TTC549 (cell line): ENCODE measurements around the gene DTX3.
"Not testable (repeated sequence)": the region's sequence is repeated elsewhere in the genome, so short reads cannot be mapped to it uniquely, and the experiment has no call there.

ENCODE experiments used
- FAIRE-seq: peaks from 2 replicates; lab custom pipeline; 2012; peaks lifted over from hg19 to GRCh38; lab: Jason Lieb, UNC

DTX3 gene

DNA sequence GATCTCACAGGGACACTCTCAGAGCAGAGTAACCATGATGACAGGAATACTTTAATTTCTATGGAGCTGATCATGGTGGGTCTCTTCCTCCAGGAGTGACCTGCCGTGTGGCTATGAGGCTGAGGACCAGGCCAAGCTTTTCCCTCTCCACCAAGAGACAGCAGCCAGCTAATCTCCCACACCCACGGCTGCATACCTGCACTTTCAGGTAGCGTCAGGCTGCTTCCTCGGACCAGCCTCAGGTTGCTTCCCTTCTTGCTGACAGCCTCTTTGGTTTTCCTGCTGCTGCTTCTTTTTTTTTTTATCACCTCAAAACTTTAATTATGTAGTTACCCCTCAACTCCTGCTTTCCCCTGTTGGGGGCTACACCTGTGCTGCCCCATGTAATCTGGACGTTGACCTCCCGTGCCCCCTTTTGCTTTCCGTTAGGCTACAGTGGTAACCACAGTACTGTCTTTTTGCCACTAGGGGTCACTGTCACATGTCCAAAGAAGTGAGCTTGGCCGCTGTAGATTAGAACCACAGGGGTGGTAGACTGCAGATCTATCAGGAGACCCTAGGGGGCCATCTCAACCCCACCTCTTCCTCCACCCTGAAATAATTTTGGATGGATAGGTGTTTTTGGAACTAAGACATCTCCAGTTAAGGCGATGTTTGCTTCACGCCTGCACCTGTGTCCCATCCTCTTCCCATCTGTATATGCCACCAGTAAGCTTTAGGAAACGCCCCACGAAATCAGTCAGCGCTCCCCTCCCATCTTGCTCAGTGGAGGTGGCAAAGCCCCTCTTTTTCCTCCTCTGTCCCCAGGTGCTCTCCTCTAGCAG, 21.4 kb upstream of the DTX3 start:
- FAIRE-seq, result no peak

DNA sequence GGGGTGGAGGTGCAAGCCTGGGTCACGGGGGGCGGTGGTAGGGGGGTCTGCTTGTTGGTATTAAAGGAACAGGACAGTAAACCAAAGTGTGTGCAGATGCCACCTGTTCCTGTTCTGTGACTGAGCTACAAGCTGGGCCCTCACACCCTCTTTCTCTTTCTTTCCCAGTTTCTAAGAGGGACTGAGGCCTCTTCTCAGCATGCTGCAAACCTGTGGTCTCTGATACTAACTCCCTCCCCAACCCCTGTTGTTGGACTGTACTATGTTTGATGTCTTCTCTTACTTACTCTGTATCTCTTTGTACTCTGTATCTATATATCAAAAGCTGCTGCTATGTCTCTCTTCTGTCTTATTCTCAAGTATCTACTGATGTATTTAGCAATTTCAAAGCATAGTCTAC, 20.6 kb upstream of the DTX3 start:
- FAIRE-seq, result no peak

DNA sequence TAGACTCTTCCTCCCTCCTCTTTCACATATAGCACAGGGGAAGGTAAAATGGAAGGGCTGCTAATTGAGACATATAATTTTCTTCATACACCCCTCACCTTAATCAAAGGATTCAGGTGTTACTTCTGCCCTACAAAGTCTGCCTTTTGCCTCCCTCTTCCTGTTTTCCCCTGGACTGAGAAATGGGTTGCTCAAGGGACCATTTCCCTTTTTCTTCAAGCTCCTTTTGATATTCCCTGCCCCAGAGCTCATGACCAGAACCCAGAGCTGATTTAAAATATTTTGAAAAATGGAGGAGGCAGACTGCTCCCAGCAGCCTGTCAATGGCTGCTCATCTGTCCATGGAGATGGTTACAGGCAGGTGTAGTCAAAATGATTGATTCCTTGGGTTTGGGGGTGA, 19.9 kb upstream of the DTX3 start:
- FAIRE-seq, result no peak

DNA sequence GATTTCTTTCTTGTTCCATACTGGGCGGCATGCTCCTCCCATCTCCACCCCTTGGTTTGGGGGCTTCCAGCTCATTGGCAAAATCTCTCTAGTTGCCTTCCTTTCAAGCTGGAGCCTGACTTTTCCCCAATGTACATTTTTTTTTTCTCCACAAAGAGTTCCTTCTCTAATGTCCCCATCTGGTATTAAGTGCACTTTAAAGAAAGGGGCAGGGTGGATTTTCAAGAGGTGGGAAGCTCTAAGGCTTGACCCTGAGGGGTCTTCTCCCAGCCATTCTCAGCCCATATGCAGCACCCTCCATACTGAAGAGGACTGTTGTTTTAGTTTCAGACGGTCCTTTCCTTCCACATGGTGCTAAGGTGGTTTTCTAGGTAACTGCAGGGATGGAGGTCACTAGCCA, 19.5 kb upstream of the DTX3 start:
- FAIRE-seq, result no peak

DNA sequence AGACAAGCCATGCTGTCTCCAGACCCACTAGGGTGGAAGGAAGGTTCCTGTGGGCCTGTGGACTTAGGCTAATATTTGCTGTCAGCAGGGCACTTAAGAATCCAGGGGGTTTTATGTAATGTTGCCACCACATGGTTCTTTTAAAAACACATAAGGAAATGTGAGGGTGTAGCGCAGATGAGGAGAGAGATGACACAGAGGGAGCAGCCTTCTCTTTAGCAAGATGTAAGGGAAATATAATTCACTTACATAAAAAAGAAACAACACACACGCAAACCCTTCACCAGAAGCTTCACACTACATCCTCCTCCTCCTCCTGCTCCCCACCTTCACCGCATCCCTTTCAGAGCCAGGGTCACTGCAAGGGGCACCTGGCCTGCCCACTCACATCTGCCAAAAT, 18.5 kb upstream of the DTX3 start:
- no peak for FAIRE-seq

DNA sequence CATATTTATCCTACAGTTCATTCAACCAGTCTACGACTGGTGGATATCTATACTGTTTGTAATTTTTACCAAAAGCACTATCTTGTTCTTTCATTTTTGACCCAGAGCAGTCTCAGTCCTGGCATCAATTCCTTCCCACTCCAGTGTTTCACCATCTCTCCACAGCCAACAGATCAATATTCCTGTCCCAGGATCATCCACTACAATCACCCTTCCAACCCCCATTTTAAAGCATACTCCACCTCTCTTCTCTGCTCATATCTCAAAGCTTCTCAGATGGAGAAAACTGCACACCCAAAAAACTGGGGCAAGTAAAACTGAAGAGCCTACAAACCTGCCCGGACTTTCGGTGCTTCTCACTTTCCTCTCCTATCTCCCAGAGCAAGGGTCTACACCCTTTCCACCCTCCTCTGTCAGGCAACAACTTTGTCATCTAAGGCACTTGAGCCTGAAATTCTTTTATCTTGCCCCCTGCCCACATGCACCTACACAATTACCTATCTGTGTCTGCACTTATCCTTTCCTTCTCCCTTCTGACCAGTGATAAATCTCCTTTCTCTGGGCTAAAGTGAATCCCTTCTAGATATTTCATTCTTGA, 17.7 kb upstream of the DTX3 start:
- FAIRE-seq, result no peak

DNA sequence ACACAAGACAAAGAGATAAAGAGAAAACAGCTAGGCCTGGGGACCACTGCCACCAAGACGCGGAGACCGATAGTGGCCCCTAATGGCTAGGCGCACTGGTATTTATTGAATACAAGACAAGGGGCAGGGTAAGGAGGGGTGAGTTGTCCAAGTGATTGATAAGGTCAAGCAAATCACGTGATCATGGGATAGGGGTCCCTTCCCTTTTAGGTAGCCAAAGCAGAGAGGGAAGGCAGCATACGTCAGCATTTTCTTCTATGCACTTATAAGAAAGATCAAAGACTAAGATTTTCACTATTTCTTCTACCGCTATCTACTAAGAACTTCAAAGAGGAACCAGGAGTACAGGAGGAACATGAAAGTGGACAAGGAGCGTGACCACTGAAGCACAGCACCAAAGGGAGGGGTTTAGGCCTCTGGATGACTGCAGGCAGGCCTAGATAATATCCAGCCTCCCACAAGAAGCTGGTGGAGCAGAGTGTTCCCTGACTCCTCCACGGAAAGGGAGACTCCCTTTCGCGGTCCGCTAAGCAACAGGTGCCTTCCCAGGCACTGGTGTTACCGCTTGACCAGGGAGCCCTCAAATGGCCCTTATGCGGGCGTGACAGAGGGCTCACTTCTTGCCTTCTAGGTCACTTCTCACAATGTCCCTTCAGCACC, 15.5 kb upstream of the DTX3 start:
- not testable (repeated sequence) for FAIRE-seq

DNA sequence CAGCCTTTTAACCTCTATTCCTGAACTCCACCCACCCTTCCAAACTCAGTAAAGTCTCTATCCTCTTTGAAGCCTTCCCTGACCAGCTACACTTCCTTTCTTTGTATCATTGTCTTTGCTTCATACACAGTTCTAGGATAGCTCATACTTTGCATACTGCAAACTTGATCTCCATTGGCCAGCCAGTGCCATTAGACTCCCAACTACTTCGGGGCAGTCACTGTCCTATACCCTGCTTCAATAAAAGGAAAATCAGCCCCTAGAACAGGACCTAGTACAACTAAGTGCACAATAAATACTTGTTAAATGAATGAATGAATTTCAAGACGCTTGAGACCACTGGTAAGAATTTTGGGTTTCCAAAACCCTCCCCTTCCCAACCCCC, 14.2 kb upstream of the DTX3 start:
- FAIRE-seq, result no peak

DNA sequence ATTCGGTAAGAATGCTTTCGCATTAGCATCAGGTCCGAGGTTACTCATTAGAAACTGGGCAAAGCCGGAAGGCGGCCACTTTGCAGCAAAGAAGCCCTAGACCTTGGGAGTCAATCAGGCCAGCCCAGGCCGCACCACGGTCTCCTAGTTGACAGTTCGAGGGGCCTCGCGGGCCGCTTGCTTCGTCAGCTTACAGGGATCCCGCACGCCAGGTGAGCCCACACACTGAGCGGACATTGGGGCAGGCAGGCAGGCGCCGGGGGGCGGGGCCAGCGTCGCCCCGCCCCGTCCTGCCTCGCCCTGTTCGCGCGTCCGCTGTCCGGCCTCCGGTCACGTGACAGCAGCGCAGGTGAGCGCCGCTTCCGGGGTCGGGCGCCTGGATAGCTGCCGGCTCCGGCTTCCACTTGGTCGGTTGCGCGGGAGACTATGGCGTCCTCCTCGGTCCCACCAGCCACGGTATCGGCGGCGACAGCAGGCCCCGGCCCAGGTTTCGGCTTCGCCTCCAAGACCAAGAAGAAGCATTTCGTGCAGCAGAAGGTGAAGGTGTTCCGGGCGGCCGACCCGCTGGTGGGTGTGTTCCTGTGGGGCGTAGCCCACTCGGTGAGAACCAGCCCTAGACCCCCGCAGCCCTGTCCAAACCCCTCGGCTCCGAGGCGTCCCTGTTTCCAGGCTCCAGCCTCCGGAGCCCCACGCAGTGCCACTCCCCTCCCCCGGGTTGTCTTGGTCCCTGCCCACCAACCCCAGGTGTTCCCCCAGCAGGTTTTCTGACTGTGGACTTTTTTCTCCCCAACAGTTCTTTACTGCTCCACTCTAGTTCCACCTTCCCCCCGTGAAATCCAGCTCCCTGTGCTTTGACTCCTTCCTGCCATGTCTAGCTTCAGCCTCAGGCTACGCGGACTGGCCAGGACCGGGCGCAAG, 13.5 kb upstream of the DTX3 start, which contains the start of gene PIP4K2C:
TSS of gene PIP4K2C (plus strand) at position 329 of the 918 bp plus-strand sequence. CDS start at position 427, 98 bp downstream.
- FAIRE-seq, result no peak

DNA sequence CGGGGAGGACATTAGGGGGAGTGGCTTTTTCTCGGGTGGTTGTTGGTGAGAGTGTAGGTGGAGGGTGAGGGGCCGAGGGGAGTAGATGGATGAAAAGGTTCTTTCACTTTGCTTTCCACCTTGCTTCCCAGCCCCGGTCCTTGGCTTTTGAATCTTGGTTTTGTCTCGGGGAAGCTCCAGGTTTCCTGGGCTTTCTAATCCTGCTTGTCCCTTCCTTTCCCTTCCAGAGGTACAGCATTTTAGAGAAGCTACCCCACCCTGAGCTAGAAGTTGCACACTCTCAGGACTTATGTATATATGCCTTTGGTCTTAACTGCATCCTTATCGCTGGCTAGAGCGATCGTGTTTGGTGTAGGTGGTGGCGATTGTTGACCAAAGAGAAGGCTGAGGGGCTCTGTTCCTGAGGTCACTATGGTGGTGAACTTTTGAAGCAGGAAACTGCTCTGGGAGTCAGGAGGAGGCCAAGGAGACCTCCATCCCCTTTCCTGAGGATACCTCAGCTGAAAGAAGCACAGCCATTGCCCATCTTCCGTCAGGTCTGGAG, 12.8 kb upstream of the DTX3 start:
- FAIRE-seq, result no peak

DNA sequence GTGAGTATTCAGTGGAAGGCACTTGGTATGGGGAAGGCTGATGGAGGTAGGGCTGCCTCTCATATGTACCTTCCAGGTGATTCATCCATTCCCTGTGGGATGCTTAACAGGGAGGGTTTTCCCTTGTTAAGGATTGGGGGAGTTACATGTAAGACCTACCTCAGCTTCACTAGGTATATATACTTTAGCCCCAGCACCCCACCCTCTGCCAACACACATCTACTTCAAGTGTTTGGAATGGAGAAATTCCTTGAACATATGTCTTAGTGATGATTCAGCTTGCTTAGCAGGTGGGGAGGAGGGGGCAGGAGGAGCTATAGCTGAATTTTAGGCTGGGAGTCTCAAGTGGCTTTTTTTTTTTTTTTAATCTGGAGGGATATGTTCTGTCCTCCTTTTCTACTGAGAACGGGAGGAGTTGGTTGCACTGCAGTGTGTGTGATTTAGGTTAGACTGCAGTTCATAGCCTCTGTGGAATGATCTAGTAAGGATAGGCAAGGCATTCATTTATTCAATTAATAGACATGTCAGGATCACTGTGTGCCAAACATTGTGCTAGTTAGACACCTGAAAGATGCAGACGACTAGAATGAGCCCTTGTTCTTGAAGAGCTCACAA, 12.0 kb upstream of the DTX3 start:
- FAIRE-seq, result no peak

DNA sequence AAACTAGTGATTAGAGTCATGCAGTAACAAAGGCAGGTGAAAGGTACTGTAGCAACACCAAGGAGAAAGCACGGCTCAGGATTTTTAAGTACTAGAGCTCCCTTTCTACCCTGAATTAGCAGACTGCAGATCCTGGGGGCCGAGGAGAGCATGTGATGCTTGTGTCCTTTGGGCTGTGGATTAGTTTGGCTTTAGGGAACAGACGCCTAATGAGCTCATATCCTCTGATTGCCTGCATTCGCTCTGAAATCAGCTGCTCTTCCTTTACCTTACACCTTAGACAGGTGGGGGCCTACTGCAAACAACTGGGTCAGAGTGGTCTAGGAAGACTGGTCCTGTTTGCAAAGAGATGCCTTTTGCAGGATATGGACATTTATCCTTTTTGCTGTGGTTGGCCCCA, 11.4 kb upstream of the DTX3 start:
- FAIRE-seq, result no peak

DNA sequence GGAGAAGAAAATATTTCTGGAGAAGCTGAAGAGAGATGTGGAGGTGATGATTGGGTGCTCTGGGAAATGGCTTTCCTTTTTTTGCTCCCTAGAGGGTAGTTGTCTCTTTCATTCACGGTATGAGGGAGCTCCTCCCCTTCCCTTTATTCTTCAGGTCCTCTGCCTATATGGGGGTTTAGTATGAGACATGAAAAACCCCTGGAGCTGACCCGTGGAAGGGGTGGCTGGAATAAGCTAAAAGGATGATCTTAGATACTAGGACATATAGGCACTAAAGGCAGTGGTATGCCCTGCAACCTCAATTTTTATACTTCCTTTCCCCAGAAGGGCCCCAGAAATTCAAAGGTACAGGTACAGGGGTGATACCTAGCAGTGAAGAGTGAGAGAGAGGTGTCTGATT, 4.2 kb upstream of the DTX3 start:
- FAIRE-seq, result no peak

DNA sequence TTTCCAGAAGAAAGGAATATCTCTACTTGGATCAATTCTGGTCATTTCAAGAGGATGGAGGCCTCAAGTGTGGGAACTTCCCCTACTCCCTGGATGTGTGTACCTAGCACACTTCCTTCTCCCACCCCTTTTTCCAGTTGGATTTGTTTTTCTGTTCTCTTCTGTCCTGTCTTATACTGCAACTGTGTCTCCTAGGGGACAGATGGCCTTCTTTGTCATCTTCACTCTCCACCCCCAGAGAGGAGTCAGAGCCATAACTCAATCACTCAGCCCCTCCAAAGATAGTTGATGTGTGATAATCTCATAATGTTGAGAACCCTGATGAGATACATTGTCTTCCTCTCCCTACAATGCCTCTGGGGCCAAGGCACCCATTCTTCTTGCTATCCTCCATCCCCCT, 2.1 kb upstream of the DTX3 start:
- FAIRE-seq, result no peak

DNA sequence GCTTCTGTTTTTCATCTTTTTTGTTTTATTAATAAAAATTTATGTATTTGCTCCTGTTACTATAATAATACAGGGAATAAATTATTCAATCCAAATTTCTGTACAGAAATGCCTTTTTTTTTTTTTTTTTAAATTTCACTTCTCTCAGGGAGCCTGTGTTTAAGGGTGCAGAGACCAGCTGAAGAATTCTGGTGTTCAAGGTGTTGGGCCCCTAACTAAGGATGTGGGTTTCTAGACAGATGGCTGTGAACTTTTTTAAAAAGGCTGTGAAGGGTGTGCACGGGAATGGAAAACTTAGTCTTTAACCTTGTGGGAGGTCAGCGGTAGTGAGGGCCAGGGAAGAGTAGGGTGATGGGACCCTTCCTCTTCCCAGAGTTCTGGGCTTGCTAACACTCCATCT, 1.3 kb upstream of the DTX3 start:
- no peak for FAIRE-seq

DNA sequence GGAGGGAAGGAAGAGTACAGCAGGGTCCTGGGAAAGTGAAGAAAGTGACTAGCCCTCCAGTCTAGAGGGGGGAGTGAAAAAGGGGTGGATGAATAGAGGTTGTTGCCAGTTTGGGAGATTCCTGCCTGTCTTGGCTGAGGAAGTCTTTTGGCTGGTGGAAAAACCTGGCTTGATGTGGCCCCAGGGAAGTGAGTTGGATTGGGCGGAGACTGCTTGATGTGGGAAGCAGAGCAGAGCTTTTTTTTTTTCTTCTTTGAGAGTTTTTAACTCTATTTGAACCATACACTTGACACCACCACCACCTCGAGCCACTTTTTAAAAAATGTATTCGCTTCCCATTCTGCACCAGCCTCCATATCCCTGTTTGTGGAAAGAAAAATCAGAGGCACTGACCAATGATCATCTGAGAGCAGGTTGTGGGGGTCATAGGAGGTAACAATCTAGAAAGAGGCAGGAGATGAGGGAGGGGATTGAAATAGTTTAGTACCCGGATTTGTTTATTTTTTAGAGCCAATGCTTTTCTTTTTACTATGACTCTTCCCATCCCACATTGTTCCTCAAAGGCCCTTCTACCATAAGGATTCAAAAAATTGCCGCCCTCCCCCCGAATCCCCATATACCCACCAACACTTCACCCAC, 690 bp upstream of the DTX3 start:
- FAIRE-seq, result no peak

DNA sequence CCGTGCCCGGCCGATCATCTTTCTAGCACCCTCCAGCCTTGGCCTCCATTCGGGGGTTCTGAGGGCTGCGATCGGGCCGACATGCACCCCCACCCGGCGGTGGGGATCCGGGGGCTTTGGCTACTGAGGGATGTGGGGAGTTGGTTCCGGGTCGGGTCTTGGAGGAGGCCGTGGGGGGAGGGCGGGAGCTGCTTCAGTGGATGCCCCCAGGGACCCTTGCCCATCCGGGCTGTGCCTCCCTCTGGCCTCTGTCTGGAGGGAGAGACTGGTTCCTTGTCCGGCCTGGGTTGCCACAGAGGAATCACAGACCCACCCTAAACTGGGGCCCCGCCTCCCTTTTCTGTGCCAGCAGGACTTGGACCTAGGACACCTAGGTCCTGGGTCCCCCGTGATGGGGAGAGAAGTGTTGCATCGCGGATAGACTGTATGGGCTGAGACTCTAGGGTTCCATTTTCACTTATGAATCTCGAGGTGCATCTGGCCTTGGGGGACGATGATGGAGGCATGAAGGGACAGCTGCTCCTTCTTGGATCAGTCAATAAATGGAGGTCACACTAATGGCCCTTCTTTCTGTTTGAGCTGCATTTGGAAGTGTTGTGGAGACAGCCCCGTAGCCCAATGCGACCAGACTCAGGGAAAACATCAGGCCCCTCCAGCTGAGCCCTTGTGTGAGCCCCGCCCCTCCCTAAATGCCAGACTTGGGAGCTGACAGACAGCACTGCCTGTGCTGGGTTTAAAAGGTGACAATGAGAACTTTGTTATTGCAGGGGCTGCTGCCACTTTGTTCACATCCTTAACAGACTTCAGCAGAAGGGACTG, 577 bp downstream of the DTX3 start:
- no peak for FAIRE-seq

DNA sequence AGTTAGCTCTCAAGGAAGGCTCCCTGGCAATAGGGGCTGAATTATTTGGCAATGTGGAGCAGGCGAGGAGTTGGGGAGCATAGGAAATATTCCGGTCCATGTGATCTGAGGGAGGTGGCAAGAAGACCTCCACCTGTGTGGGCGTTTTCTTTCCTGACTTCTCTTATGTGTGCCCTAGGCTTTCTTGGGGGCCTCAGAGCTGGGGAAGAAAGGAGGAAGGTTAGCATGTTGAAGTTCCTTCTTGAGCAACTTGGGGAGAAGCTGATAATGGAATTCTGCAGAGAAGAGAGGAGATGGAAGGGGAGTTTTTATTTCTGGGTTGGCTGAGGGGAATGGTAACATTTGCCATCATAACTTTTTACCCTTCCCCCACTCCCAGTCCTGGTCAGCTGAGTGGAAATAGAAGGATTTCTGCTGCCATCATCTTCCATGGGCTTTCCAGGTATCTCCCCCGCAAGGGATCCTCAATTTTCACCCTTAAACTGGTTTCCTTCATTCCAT, 1.2 kb downstream of the DTX3 start:
- no peak for FAIRE-seq

DNA sequence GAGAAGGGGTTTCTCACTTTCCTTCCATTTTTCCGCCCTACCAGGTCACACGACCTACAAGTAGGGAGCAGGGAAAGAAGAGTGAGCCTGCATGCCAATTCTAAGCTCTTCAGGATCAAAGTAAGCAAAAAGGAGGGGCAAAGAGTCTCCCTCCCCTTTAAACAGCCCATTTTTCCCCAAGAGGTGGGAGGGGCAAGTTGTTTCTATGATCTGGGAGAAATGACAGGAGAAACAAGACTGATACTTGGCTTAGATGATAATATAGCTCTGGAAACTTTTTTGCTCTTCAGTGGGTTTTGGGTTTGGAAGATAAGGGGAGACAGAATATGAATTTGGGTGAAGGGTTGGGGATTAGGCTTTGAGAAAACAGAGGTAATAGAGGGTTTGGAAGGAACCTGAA, 1.8 kb downstream of the DTX3 start:
- no peak for FAIRE-seq

DNA sequence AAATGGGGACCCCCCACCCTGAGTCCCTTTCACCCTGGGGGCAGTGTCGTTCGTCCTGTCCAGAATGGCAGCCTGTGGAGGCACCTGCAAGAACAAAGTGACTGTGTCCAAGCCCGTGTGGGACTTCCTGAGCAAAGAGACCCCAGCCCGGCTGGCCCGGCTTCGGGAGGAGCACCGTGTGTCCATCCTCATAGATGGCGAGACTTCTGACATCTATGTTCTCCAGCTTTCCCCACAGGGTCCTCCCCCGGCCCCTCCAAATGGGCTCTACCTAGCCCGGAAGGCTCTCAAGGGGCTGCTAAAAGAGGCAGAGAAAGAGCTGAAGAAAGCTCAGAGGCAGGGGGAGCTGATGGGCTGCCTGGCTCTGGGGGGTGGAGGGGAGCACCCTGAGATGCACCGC, 2.2 kb downstream of the DTX3 start:
- FAIRE-seq, result no peak
